HG02759 (cell line): ENCODE measurements around the gene UPK3A.
A peak's percentile ranks its signal among the peaks of the same experiment; 100 is the strongest.

Experiments
- ATAC-seq: cut with Tn5 transposase; IDR thresholded peaks from one replicate; pipeline ENCODE4 v1.9.1; 2021; ENCODE audit warnings: mild to moderate bottlenecking, moderate library complexity; ENCODE audit not compliant: unreplicated experiment

Gene UPK3A

GRCh38 chr22:45284705-45285262 lies at the start of gene UPK3A:
Gene UPK3A (plus strand): TSS chr22:45284949. CDS start chr22:45285014, 65 bp downstream.
- ATAC-seq, result no peak

GRCh38 chr22:45235101-45235777 lies 49.5 kb upstream of the UPK3A start:
- peak; percentile 80 for ATAC-seq

DNA sequence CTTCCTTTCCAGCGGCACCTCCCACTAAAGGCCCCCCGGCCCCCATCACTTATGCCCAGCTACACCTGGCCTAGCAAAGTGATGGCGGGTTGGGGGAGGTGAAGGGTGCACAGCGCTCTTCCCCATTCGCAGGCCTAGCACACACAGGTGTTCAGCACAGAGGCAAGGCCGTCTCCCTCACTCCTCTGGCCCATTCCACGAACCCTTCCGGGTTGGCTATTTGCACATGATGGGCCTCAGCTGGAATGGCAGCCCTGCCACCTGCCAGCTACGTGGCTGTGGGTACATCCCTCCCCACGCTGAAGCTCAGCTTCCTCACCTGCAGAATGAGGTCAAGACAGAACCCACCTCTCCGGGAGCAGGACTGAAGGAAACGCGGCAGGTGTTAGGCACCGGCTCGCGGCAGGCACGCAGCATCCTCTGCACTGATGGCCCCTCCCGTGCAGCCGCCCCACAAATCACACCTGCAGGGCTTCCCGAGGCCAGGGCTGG lies 48.9 kb upstream of the UPK3A start:
- peak; percentile 16 for ATAC-seq

DNA sequence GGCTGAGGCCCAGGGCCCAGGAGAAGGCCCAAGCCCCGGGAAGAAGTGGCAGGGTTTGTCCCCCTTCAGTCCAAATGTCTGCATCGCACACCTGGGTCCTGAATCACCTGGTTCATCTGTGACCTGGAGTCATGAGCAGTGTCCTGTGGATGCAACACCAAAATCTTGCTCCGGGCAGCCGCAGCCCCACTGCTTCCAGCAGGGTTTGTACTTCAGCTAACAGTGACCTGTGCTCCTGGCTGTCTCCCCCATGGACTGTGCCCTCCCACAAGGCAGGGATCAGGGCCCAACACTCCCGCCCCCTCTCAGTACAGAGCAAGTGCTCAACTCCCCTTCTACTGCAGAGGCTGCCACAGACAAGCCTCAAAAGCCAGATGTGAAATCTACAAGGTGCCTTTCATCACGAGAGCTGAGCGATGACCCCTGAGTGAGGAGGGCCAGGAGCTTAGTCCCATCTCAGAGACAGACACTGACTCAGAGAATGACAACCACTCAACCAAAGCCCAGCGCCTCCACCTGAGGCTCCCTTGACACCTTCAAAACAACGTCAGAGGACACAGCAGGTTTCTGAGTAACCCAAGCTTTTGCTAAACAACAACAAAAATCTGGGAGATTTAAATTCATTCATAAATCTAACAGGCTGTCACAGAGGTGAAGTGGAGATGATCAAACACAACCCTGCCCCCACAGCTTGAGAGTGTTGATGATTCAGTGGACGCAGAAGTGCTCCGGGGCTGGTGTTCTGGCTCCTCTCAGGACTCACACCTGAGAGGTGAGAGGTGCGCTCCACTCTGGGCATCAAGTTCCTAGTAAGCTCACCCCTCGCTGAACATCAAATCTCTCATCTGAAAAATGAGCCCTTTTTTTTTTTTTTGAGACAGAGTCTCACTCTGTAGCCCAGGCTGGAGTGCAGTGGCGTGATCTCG lies 47.4 kb upstream of the UPK3A start:
- ATAC-seq, result no peak

- ATAC-seq, result no peak
These were observed 46.4 kb upstream of the UPK3A start for GRCh38 chr22:45238076-45238956.

- ATAC-seq, result no peak
These were observed 45.6 kb upstream of the UPK3A start for GRCh38 chr22:45238957-45239680.

DNA sequence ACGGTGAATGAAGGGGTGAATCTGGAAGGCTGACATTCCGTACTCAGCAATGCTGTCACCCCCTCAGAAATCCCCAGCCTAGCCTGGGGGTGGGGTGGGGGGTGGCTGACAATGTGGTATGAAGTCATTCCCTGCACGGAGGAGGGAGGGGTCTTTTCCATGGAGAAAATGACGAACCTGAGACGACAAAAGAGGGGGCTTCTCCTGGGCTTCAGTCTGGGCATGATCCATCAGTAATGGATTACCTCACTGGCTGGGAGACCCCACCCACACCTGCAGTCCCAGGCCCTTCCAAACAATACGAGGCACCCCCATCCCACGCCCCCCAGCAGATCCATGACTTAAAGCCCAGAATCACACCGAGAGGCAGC lies 45.1 kb upstream of the UPK3A start:
- ATAC-seq, result no peak

GRCh38 chr22:45240104-45240809 lies 44.5 kb upstream of the UPK3A start:
- ATAC-seq, result peak; percentile 27

- peak; percentile 59 for ATAC-seq
These were observed 43.7 kb upstream of the UPK3A start, which contains the start of gene KIAA0930 for GRCh38 chr22:45240810-45241631. Gene KIAA0930 (minus strand): TSS chr22:45240894. CDS start chr22:45240703, 191 bp downstream.

DNA sequence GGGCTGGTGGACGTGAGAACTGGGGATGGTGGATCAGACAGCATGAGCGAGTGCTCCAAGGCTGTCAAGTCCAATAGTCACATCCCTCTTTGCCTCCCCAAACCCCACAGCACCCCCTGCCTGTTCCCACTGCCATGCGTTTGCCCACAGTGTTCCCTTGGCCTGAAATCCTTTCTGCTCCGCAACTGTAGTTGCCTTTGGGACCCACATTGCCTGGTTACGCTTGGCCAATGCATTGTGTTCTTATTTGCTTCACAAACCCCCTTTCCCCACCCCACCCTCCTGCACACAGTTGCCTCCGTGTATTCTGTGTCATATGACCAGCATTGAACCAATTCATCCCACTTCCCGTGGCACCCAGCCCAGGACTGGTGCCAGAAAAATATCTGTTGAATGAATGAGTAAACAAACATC lies 42.0 kb upstream of the UPK3A start:
- ATAC-seq, result no peak

DNA sequence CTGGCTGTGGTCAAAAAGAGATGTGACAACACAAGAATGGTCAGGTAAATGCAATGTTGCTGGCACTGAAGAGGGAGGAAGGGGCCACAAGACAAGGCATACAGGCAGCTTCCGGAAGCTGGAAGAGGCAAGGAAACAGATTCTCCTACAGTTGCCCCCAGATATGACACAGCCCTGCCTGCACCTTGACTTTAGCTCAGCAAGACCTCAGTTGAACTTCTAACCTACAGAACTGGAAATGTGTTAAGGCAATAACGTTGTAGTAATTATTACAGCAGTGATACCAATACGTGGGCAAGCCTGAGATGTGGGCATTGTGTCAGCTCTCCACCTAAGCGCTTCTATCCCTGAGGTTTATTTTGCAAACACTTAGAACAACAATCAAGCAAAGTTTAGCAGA lies 39.8 kb upstream of the UPK3A start:
- no peak for ATAC-seq

DNA sequence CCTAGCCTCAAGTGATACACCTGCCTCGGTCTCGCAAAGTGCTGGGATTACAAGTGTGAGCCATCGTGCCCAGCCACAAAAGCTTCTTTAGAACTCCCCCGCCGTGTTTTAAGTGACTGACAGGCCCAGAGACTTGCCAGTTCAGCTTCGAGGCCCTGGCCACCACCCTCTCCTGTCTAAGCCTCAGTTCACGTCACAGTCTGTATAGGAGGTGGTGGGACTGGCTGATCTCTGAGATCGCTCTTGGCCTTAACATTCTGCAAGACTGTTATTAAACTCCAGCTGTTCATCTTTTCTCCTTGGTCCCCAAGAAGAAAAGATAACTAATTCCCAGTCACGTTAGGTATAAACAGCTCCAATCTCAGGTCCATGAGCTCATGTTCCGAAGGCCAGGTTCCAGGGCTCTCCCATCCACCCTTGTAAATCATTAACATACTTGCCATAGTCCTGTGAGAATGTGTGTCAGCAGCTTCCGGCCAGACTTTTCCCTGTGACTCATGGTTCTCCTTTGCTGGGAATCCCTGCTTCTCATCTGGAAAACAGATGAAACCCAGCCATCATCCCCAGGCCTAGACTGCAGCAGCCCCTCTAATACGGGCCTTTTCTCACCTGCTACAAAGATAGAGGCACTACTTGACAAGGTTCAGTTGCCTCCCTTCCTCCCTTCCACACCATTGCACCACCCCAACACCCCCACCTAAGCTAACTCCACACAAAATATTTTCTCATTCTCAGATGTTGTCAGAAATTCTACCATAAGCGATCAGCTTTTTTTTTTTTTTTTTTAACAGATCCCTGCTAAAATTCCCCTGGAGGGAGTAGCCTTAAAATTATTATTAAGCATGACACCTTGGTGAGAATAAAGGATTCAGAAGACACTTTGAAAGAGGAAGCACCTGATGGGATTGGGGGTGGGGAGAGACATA lies 38.4 kb upstream of the UPK3A start:
- ATAC-seq, result no peak

- peak; percentile 64 for ATAC-seq
These were observed 35.8 kb upstream of the UPK3A start for GRCh38 chr22:45248832-45249561.

GRCh38 chr22:45251825-45252224 lies 32.9 kb upstream of the UPK3A start:
- ATAC-seq, result no peak

GRCh38 chr22:45253039-45253641 lies 31.6 kb upstream of the UPK3A start:
- ATAC-seq, result no peak

DNA sequence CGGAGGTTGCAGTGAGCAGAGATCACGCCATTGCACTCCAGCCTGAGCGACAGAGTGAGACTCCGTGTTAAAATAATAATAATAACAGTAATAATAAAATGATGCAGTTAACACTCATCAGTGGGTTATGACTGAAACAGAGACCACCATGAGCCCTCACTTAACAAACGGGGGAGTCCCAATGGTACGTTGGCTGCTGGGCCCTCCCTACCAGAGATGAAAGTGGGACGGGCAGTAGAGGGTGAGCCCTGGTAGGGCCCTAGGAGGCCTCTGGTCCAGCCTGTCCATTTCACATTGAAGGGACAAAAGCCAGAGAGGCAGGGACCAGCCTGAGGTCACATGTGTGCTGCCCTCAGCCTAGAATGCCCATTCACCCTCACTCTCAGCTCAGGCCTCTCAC lies 30.4 kb upstream of the UPK3A start:
- ATAC-seq, result no peak
